GM12801 (cell line): ENCODE measurements around the gene RPL21.

ENCODE experiments used
- CTCF ChIP-seq: IDR thresholded peaks from one replicate; pipeline ENCODE4 v1.5.1; 2011; ENCODE audit warnings: control low read depth; ENCODE audit not compliant: insufficient read length; ENCODE audit errors: extremely low read depth

Gene RPL21

GRCh38 chr13:27264181-27264580 lies 12.8 kb downstream of the RPL21 start:
- TF ChIP-seq CTCF: no peak

GRCh38 chr13:27264648-27265047 lies 13.3 kb downstream of the RPL21 start:
- TF ChIP-seq CTCF: no peak

DNA sequence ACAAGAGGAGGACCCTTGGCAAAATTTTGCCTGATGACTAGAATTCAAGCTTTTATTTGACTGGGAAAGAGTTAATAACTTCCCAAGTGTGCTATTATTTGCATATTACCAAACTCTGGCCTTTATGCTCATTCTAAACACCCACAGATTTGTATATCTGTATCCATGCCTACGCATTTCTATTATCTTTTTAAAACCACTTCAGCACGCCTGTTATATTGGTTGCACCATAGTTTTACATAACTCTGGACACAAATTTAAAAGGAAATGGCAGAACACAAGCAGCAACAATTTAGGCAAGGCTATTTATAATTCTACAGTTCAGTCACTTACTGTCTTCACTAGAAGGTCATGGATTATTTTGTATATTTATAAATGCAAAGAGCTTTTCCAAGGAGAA lies 15.6 kb downstream of the RPL21 start:
- no peak for TF ChIP-seq CTCF

DNA sequence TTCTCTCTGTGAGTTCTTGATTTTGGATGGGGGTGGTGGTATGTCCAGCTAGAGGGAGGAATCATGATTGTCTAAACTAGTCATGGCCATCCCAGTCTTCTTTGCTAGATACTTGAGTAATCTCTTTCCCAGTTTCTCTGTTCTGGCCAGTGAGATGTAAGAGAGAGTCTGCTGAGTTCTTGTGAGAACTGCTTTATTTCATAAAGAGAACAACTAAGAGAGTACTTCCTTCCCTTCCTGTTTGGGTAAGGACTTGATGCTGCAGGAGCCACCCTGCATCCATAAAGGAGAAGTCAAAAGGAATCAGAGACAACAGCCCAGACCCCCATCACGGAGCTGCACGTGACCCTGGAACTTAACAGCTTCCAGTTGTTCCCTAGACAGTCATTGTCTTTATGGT lies 16.2 kb downstream of the RPL21 start:
- no peak for TF ChIP-seq CTCF

- no peak for TF ChIP-seq CTCF
These were observed 17.8 kb downstream of the RPL21 start for GRCh38 chr13:27269114-27269665.

DNA sequence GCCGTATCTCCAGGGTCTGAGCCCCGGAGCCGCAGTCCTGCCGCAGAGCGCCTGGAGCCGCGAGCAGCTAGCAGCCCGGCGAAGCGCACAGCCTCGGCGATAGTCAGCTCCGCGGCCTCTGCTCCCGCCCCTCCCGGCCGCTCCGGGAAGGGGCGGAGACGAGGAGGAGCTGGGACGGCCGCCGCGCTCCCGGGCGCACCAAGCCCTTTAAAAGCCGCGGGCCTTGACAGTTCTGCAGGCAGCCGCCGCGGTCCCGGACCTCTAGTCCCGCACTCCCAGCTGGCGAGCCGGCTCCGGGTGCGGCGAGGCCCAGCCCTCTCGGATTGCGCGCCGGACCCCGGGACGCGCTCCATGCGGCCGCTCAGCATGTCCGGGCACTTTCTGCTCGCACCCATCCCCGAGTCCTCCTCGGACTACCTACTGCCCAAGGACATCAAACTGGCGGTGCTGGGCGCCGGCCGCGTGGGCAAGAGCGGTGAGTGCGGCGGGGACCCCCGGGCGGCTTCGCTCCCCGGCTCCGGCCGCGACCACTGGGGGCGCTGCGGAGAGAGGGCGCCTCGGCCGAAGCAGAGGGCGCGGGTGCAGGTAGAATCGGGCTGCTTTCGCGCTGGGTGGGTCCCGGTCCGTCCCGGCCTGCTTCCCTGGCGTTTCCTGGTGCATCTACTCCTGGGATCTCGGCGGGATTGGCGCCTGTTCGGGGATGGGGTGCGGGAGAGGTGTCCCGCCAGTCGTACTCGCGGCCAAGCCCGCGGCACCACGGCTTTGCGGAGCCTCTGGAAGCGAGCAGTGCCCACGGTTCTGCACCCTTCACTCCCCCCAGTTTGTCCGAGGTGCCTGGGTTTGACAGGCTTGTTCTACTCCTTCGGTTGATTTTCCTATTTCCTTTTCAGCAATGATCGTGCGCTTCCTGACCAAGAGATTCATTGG lies 19.5 kb downstream of the RPL21 start, which contains the start of gene RASL11A:
Gene RASL11A (plus strand): TSS at position 237 of the 927 bp plus-strand sequence. CDS start 115 bp downstream, at position 352.
- TF ChIP-seq CTCF: no peak

DNA sequence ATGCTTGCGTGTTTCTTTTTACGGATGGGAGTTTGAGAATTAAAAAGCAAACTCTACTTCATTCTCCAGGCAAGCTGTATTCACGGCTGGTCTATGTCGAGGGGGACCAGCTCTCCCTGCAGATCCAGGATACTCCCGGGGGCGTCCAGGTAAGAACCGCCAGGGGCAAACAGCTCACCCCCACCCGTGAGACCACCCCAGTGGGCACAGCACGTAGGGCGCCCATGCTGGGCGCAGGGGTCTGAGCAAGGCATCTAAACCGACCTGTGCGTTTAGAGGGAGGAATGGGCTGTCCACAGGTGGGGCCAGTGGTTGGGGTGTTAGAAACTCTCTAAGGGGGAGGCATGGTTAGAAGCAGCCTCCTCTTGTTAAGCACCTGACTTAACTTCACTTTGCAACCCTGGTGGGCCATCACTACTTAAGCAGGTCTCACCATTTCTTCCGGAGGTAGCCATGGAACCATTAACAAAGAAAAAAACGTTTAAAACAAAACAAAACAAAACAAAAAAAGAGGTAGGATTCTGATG lies 20.3 kb downstream of the RPL21 start:
- no peak for TF ChIP-seq CTCF
